WERI-Rb-1 (cell line): Measurements from ENCODE around the gene CEP57.
"Not testable (repeated sequence)": the region's sequence is repeated elsewhere in the genome, so short reads cannot be mapped to it uniquely, and the experiment has no call there.

Source experiments
- DNase-seq: peaks from one replicate; pipeline ENCODE4 v3.0.0-alpha.2; 2020
- H3K27ac ChIP-seq: fragments of 250-450 bp; sonication (Bioruptor Pico); 2 replicates; pipeline ENCODE4 v1.5.1; 2020; ENCODE audit warnings: mild to moderate bottlenecking, moderate library complexity
- H3K27me3 ChIP-seq: fragments of 250-450 bp; sonication (Bioruptor Pico); 2 replicates; pipeline ENCODE4 v1.5.1; 2021; ENCODE audit warnings: mild to moderate bottlenecking, low read depth, moderate library complexity; ENCODE audit not compliant: insufficient read depth, severe bottlenecking
- H3K36me3 ChIP-seq: fragments of 250-450 bp; sonication (Bioruptor Pico); 2 replicates; pipeline ENCODE4 v1.5.1; 2020; ENCODE audit warnings: mild to moderate bottlenecking, moderate library complexity
- H3K4me3 ChIP-seq: 2 replicates; pipeline ENCODE4 v1.5.1; 2011; ENCODE audit warnings: low read depth, mild to moderate bottlenecking, control low read depth, low read length
- H3K9me3 ChIP-seq: fragments of 250-450 bp; sonication (Bioruptor Pico); 2 replicates; pipeline ENCODE4 v1.5.1; 2021; ENCODE audit warnings: mild to moderate bottlenecking, moderate library complexity; ENCODE audit not compliant: severe bottlenecking
- TF ChIP-seq, protein P1 (sequence below): IDR thresholded peaks from 2 replicates; pipeline ENCODE4 v1.5.1; 2011; ENCODE audit warnings: low read depth, mild to moderate bottlenecking, control low read depth, inconsistent platforms, low read length

The CEP57 gene

DNA sequence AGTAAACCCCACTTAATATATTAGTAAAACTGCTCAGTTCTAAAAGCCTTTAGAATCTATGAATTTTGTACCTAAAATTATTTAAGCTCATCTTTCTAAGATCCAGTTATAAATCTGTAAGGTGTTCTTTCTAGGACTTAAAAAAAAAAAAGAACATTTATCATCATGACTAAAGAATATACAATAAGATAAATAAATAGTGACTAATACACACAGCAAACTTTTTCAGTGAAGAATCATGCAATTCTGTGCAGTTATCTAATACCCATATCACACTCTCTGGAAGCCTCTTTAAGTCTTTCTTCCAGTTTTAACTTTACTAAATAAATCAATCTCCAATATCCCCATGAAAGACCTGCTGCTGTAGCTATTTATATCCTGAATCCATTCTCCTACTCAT, 59.8 kb downstream of the CEP57 start:
- Histone ChIP-seq H3K36me3 (peaks cover 29% of the 10 kb centered on the region), H3K27ac (no peak overlapping the region), H3K9me3 (no peaks in the 10 kb centered on the region), H3K27me3 (no peaks in the 10 kb centered on the region), H3K4me3 (no peak overlapping the region)
- DNase-seq, result no peak
- TF ChIP-seq, protein P1, sequence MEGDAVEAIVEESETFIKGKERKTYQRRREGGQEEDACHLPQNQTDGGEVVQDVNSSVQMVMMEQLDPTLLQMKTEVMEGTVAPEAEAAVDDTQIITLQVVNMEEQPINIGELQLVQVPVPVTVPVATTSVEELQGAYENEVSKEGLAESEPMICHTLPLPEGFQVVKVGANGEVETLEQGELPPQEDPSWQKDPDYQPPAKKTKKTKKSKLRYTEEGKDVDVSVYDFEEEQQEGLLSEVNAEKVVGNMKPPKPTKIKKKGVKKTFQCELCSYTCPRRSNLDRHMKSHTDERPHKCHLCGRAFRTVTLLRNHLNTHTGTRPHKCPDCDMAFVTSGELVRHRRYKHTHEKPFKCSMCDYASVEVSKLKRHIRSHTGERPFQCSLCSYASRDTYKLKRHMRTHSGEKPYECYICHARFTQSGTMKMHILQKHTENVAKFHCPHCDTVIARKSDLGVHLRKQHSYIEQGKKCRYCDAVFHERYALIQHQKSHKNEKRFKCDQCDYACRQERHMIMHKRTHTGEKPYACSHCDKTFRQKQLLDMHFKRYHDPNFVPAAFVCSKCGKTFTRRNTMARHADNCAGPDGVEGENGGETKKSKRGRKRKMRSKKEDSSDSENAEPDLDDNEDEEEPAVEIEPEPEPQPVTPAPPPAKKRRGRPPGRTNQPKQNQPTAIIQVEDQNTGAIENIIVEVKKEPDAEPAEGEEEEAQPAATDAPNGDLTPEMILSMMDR, result no peak

DNA sequence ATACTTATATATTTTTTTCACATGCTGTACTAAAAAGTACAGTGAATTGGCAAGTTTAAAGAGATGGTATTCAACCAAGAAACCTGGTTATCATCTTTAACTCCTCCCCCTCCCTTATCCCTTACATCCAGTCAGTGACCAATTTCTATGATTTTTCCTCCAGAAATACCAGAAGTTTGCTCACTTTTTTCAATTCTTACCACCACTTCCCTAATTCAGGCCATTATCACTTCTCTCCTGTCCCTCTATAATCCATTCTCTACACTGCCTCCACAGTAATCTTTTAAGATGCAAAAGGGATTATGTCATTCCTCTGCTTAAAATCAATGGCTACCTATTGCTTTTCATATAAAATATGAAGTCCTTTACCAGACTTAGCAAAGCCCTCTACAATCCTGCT, 62.8 kb downstream of the CEP57 start:
- no peaks in the 10 kb centered on the region for H3K27me3 ChIP-seq
- TF ChIP-seq, protein P1, result no peak

DNA sequence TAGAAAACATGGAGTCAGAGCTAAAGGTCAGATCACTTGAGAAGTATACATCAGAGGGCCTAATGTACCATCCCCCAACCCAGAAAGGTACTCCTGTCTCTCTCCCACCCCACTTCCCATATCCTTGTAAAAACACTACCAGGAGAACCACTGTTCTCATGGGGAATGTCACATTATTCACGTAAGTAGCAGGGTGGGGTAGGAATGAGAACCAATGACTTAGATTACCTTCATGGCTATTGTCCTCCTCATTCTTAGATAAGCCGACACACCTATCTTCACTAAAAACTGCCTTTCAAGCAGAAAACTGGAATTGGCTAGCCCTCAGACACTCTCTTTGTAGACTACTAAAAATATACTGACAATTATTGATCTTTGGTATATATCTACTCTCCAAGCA, 63.6 kb downstream of the CEP57 start:
- no peaks in the 10 kb centered on the region for H3K27me3 ChIP-seq
- no peak overlapping the region for H3K4me3 ChIP-seq
- no peak for DNase-seq
- no peaks in the 10 kb centered on the region for H3K9me3 ChIP-seq
- TF ChIP-seq, protein P1, result no peak
- no peak overlapping the region for H3K27ac ChIP-seq
- H3K36me3 ChIP-seq, result peaks cover 20% of the 10 kb centered on the region

More for the DNA sequence above, 62.8 kb downstream of the CEP57 start:
- Histone ChIP-seq H3K36me3 (peaks cover 21% of the 10 kb centered on the region), H3K4me3 (no peak overlapping the region), H3K27ac (no peak overlapping the region), H3K9me3 (no peaks in the 10 kb centered on the region)
- DNase-seq, result no peak

DNA sequence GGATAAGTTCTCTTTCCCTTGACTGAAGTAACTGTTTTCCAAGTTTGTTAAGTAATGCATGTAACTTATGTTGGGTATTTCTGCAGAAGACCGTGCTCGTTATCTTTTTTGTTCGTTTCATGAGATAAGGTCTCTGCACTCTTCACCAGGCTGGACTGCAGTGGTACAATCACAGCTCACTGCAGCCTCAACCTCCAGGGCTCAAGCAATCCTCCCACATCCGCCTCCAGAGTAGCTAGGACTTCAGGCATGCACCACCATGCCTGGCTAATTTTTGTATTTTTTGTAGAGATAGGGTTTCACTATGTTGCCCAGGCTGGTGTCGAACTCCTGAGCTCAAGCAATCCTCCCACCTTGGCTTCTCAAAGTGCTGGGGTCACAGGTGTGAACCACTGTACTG, 64.1 kb downstream of the CEP57 start:
- H3K36me3 ChIP-seq, result peaks cover 17% of the 10 kb centered on the region
- not testable (repeated sequence) for DNase-seq, H3K27ac ChIP-seq, H3K27me3 ChIP-seq, H3K4me3 ChIP-seq, H3K9me3 ChIP-seq

DNA sequence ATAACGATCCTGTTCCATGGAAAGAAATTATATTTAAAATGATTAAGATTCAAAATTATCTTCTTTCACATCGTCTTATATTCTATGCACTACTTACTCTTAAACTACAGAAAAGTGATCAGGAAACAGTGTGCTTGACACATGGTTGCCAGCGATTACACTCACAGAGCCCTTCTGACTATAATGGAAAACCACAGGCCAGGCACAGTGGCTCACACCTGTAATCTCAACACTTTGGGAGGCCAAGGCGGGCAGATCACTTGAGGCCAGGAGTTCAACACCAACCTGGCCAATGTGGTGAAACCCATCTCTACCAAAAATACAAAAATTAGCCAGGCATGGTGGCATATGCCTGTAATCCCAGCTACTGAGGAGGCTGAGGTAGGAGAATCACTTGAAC, 69.7 kb downstream of the CEP57 start:
- H3K27ac ChIP-seq, H3K4me3 ChIP-seq, H3K9me3 ChIP-seq, DNase-seq, H3K27me3 ChIP-seq: not testable (repeated sequence)
- H3K36me3 ChIP-seq, result peaks cover 33% of the 10 kb centered on the region

DNA sequence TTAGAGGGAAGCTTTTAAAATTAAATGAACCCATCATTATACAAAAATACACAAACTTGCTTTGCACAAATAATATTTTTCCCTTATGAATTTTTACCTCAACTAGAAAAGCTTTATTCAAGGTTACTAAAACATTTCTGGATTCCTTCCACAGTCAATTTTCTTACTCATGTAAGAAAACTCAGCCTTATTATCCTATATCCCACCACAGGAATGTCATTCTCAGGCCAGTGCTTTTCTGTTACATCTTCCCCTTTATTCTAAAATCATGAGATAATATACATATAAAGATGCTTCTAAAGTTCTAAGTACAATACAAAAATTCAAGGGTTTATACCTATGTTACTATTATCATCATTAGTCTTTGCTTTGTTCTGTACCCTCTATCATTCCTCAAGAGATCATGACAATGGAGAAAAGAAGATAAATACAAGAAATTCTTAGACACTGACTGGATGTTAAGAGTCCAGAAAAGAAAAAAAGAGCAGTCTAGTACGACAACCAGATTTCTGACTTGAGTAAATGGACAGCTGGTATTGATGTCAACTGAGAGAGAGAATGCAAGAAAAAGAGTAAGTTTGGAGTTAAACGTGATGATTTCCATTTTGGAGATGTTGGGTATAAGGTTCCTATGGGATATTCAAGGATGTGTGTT, 73.3 kb downstream of the CEP57 start:
- Histone ChIP-seq H3K27ac (no peak overlapping the region), H3K4me3 (no peak overlapping the region), H3K27me3 (no peaks in the 10 kb centered on the region), H3K9me3 (no peaks in the 10 kb centered on the region), H3K36me3 (peaks cover 26% of the 10 kb centered on the region)
- DNase-seq, result no peak
- TF ChIP-seq, protein P1, result no peak

DNA sequence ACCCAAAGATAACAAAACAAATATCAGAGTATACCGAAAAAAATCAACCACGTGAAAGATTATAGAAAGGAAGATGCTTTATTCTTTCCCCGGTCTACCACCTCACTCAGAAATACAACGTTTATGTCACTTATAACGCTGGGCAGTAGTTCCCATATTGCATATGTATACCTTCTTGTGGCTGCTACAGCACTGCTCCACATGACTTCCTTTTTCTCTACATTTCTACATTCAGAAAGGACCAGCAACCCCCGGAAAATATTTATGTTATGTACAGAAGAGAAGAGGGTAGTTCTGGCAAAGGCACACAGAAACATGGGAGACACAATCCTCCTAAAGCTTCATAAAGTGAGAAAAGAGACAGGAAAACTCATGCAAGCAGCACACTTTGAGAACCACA, 76.8 kb downstream of the CEP57 start:
- TF ChIP-seq, protein P1, result no peak
- H3K27me3 ChIP-seq, result no peaks in the 10 kb centered on the region

DNA sequence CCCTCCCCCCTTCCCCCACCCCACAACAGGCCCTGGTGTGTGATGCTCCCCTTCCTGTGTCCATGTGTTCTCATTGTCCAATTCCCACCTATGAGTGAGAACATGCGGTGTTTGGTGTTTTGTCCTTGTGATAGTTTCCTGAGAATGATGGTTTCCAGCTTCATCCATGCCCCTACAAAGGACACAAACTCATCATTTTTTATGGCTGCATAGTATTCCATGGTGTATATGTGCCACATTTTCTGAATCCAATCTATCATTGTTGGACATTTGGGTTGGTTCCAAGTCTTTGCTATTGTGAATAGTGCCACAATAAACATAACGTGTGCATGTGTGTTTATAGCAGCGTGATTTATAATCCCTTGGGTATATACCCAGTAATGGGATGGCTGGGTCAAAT, 80.6 kb downstream of the CEP57 start:
- not testable (repeated sequence) for H3K27ac ChIP-seq, H3K27me3 ChIP-seq, H3K9me3 ChIP-seq, DNase-seq, H3K4me3 ChIP-seq, H3K36me3 ChIP-seq

More for the DNA sequence above, 76.8 kb downstream of the CEP57 start:
- Histone ChIP-seq H3K4me3 (no peak overlapping the region), H3K27ac (no peak overlapping the region), H3K9me3 (no peaks in the 10 kb centered on the region), H3K36me3 (peaks cover 14% of the 10 kb centered on the region)
- no peak for DNase-seq
